Astrocyte (in vitro differentiated cells and primary cell): Measurements from ENCODE around the gene ABCA1. TPM values are rescaled to one million over a fixed set of nuclear protein-coding genes. Genes with fewer than 3 reads are reported as not detected.
A peak's percentile ranks its signal among the peaks of the same experiment; 100 is the strongest.

ENCODE experiments used
- DNase-seq: peaks from one replicate; pipeline ENCODE4 v3.0.0-alpha.2; 2010; ENCODE audit warnings: low read depth
- FAIRE-seq: peaks from 2 replicates; lab custom pipeline; 2011; peaks lifted over from hg19 to GRCh38; lab: Jason Lieb, UNC
- H2AFZ ChIP-seq: 2 replicates; pipeline ENCODE4 v1.6.0; 2012; ENCODE audit warnings: low read depth, low read length, inconsistent platforms
- H3K27ac ChIP-seq: 2 replicates; pipeline ENCODE4 v1.5.1; 2011; ENCODE audit warnings: low read depth, low read length, inconsistent platforms
- H3K27me3 ChIP-seq: 2 replicates; pipeline ENCODE4 v1.6.0; 2011; ENCODE audit warnings: low read length, inconsistent platforms; ENCODE audit not compliant: insufficient read depth
- H3K36me3 ChIP-seq: 2 replicates; pipeline ENCODE4 v1.5.1; 2011; ENCODE audit warnings: low read length, inconsistent platforms; ENCODE audit not compliant: insufficient read depth
- H3K4me1 ChIP-seq: 2 replicates; pipeline ENCODE4 v1.5.1; 2011; ENCODE audit warnings: low read length, inconsistent platforms; ENCODE audit not compliant: insufficient read depth
- H3K4me2 ChIP-seq: 2 replicates; pipeline ENCODE4 v1.6.0; 2012; ENCODE audit warnings: low read length, inconsistent platforms
- H3K4me3 ChIP-seq: 2 replicates; pipeline ENCODE4 v1.5.1; 2011; ENCODE audit warnings: low read depth, mild to moderate bottlenecking, low read length, inconsistent platforms; ENCODE audit not compliant: insufficient read depth
- H3K79me2 ChIP-seq: 2 replicates; pipeline ENCODE4 v1.6.0; 2012; ENCODE audit warnings: mild to moderate bottlenecking, low read length, inconsistent platforms; ENCODE audit not compliant: insufficient read depth
- H3K9ac ChIP-seq: 2 replicates; pipeline ENCODE4 v1.6.0; 2012; ENCODE audit warnings: mild to moderate bottlenecking, low read length, inconsistent platforms
- H3K9me3 ChIP-seq: 2 replicates; pipeline ENCODE4 v1.5.1; 2012; ENCODE audit warnings: low read depth, mild to moderate bottlenecking, low read length, inconsistent platforms; ENCODE audit not compliant: insufficient read depth
- H4K20me1 ChIP-seq: 2 replicates; pipeline ENCODE4 v1.6.0; 2012; ENCODE audit warnings: low read length, inconsistent platforms; ENCODE audit not compliant: insufficient read depth
- H3K27ac Mint-ChIP-seq: one replicate; pipeline ENCODE4 v1.8.0; 2021; ENCODE audit warnings: mild to moderate bottlenecking, mixed read lengths; ENCODE audit not compliant: unreplicated experiment
- H3K27me3 Mint-ChIP-seq: one replicate; pipeline ENCODE4 v1.8.0; 2021; ENCODE audit warnings: low read depth, mixed read lengths; ENCODE audit not compliant: unreplicated experiment
- H3K36me3 Mint-ChIP-seq: one replicate; pipeline ENCODE4 v1.8.0; 2021; ENCODE audit warnings: low read depth, mixed read lengths; ENCODE audit not compliant: unreplicated experiment
- H3K4me1 Mint-ChIP-seq: one replicate; pipeline ENCODE4 v1.8.0; 2021; ENCODE audit warnings: low read depth, mixed read lengths; ENCODE audit not compliant: unreplicated experiment
- H3K4me3 Mint-ChIP-seq: one replicate; pipeline ENCODE4 v1.8.0; 2021; ENCODE audit warnings: mild to moderate bottlenecking, moderate library complexity, mixed read lengths; ENCODE audit not compliant: unreplicated experiment
- H3K9me3 Mint-ChIP-seq: one replicate; pipeline ENCODE4 v1.8.0; 2021; ENCODE audit warnings: mild to moderate bottlenecking, mixed read lengths; ENCODE audit not compliant: unreplicated experiment
- CTCF ChIP-seq: IDR thresholded peaks from 2 replicates; pipeline ENCODE4 v1.5.1; 2011; ENCODE audit warnings: low read depth, mild to moderate bottlenecking, inconsistent platforms, low read length, moderate library complexity; ENCODE audit not compliant: insufficient read depth
- EZH2 ChIP-seq: IDR thresholded peaks from 2 replicates; pipeline ENCODE4 v1.6.1; 2012; ENCODE audit warnings: mild to moderate bottlenecking, low read length, inconsistent platforms; ENCODE audit not compliant: insufficient read depth
- total RNA-seq: library from RNA; stranded (reverse); gene quantifications from 2 replicates; pipeline ENCODE4 v1.2.1, GENCODE V29; 2021

ABCA1 gene
- total RNA-seq, 1 donor from 2014 or later = 109 TPM

- Histone ChIP-seq H3K4me2 (peak overlapping the region; percentile 41), H3K27ac (peak overlapping the region; percentile 70), H3K36me3 (peaks cover 16% of the 10 kb centered on the region), H3K9ac (peak overlapping the region; percentile 23), H3K27me3 (no peaks in the 10 kb centered on the region), H2AFZ (peak overlapping the region; percentile 19), H3K4me3 (no peak overlapping the region), H3K4me1 (peaks cover 13% of the 10 kb centered on the region), H3K79me2 (no peaks in the 10 kb centered on the region), H4K20me1 (peaks cover 15% of the 10 kb centered on the region), H3K9me3 (no peaks in the 10 kb centered on the region)
- FAIRE-seq = peak; percentile 26
- H3K4me1 Mint-ChIP-seq = peaks cover 9% of the 10 kb centered on the region
- peak; percentile 85 for DNase-seq
- H3K36me3 Mint-ChIP-seq = peaks cover 39% of the 10 kb centered on the region
- peak overlapping the region; percentile 2 for H3K27ac Mint-ChIP-seq
- no peak overlapping the region for H3K4me3 Mint-ChIP-seq
- no peak for TF ChIP-seq EZH2
- TF ChIP-seq CTCF = no peak
- peaks cover 2% of the 10 kb centered on the region for H3K9me3 Mint-ChIP-seq
- H3K27me3 Mint-ChIP-seq = no peaks in the 10 kb centered on the region
Observed at GRCh38 chr9:104879555-104880309, 48.2 kb downstream of the ABCA1 start.

GRCh38 chr9:104876587-104876986 is 51.4 kb downstream of the ABCA1 start:
- no peak overlapping the region for H2AFZ ChIP-seq
- Mint-ChIP-seq H3K27ac (no peak overlapping the region), H3K4me1 (peaks cover 30% of the 10 kb centered on the region), H3K27me3 (no peaks in the 10 kb centered on the region), H3K9me3 (peaks cover 2% of the 10 kb centered on the region), H3K4me3 (no peak overlapping the region), H3K36me3 (peaks cover 31% of the 10 kb centered on the region)
- FAIRE-seq = no peak
- peaks cover 6% of the 10 kb centered on the region for H3K79me2 ChIP-seq
- no peak overlapping the region for H3K9ac ChIP-seq
- TF ChIP-seq EZH2 (no peak), CTCF (no peak)
- no peaks in the 10 kb centered on the region for H4K20me1 ChIP-seq
- H3K27ac ChIP-seq = no peak overlapping the region
- H3K4me2 ChIP-seq = no peak overlapping the region
- no peak overlapping the region for H3K4me3 ChIP-seq
- peaks cover 9% of the 10 kb centered on the region for H3K36me3 ChIP-seq
- peaks cover 36% of the 10 kb centered on the region for H3K4me1 ChIP-seq
- DNase-seq = no peak
- H3K27me3 ChIP-seq = no peaks in the 10 kb centered on the region
- no peaks in the 10 kb centered on the region for H3K9me3 ChIP-seq

- Histone ChIP-seq H3K27me3 (no peaks in the 10 kb centered on the region), H3K4me3 (no peak overlapping the region), H3K36me3 (peaks cover 9% of the 10 kb centered on the region), H3K4me2 (no peak overlapping the region), H3K79me2 (peaks cover 9% of the 10 kb centered on the region), H3K4me1 (peaks cover 40% of the 10 kb centered on the region), H3K9ac (no peak overlapping the region), H3K27ac (no peak overlapping the region), H3K9me3 (no peaks in the 10 kb centered on the region), H4K20me1 (no peaks in the 10 kb centered on the region), H2AFZ (no peak overlapping the region)
- peaks cover 2% of the 10 kb centered on the region for H3K9me3 Mint-ChIP-seq
- FAIRE-seq = no peak
- H3K27ac Mint-ChIP-seq = no peak overlapping the region
- peaks cover 36% of the 10 kb centered on the region for H3K4me1 Mint-ChIP-seq
- no peaks in the 10 kb centered on the region for H3K27me3 Mint-ChIP-seq
- no peak for TF ChIP-seq EZH2
- TF ChIP-seq CTCF = no peak
- no peak for DNase-seq
- H3K4me3 Mint-ChIP-seq = no peak overlapping the region
- H3K36me3 Mint-ChIP-seq = peaks cover 32% of the 10 kb centered on the region
Observed at GRCh38 chr9:104875897-104876296, 52.1 kb downstream of the ABCA1 start.
